ENCODE measurements around the gene PLEKHG1. TPM values are rescaled to one million over a fixed set of nuclear protein-coding genes. Genes with fewer than 3 reads are reported as not detected.

Gene PLEKHG1
- polyA plus RNA-seq, 2 of the 4 experiments (the other 2 are of a cell fraction): 0.17 to 0.93 TPM

DNA sequence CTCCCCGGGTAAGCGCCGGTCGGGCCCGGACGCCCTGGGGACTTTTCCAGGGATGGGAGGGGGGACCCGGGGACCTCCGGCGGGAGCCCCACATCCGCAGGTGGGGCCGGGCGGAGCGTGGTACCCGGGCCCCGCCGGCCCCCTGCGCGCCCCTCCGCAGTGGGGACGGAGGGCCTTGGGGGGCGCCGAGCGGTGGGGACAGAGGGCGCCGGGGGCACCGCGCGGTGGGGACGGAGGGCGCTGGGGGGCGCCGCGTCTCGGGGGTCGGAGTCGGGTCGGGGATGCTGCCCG lies 270 bp downstream of the PLEKHG1 start:
- Histone ChIP-seq H3K27ac (peak overlapping the region; percentile 62 to 79; a peak in 5 of 6 replicates), H3K4me3 (peak overlapping the region; percentile 56), H3K4me2 (peak overlapping the region; percentile 100), H3K4me1 (no peaks in the 10 kb centered on the region; the same call in 2 of the 3 replicates), H3K9me3 (no peaks in the 10 kb centered on the region)
- WGBS (ENCODE audit: missing lambda C conversion rate): no CpG with 5 or more reads among the region's 38 CpGs
- DNase-seq (ENCODE audit: low read depth in 1 of 2, low spot score in 1 of 2): no peak
- ChIA-PET POLR2A (no interaction called here), CTCF (interaction anchor here (0.6 to 0.9 kb wide), 3 partner anchors 10 to 88 kb away, joined by 3 to 5 read pairs (median 3); no protein-coding TSS in a partner anchor)
- FAIRE-seq: no peak
- TF ChIP-seq HOXB13 (CRISPR knock-in tag; IDR thresholded peaks at IDR 0.05; ENCODE audit: low read depth) (no peak), RARB (CRISPR knock-in tag; IDR thresholded peaks at IDR 0.05) (no peak), ESRRA (IDR thresholded peaks at IDR 0.05; ENCODE audit: borderline replicate concordance, low read length) (no peak), HOXB5 (CRISPR knock-in tag; IDR thresholded peaks at IDR 0.05) (no peak), HDAC2 (IDR thresholded peaks at IDR 0.05) (no peak)
- peak in 1 of 2 experiments; percentile 40; a peak in 3 of 6 replicates for ATAC-seq

DNA sequence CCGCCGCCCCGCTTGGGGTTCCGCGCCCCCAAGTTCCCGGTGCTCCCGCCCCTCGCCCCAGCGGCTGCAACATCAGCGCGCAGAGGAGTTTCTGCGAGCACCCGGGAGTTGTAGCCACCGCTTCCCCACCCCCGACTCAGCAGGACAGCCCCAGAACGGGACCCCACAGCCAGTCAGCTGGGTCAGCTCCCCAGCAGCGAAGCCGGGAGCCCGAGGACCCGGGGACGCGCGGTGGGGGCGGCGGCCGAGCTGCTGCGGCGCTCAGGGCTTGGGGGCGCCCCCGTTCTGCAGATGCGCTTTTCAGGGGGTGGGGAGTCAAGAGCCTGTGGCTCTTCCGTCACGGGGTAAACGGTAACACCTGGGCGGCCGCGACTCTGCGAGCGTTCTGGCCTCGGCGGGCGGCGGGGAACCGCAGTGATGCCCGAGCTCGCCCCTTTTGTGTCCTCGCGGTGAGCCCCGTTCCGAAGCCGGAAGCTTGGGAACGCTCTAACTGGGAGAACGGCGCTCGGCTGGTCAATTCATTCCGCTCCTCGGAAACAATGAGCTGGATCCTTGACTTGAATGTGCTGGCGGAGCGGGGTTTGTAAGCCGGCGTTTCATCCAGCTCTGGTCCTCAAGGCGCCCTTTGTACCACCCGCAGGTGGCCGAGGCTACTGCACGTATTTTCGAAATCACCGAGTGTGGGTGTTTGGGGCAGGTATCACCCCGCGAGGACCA lies 774 bp downstream of the PLEKHG1 start:
- POLR2A ChIA-PET: interaction anchor here (0.6 to 1.0 kb wide), 2 partner anchors 8 to 11 kb away, joined by 3 read pairs; no protein-coding TSS in a partner anchor
- FAIRE-seq: no peak
- DNase-seq (ENCODE audit: low read depth in 1 of 2, low spot score in 1 of 2): peak; percentile 63 to 79
- Histone ChIP-seq H3K4me3 (peak overlapping the region; percentile 56), H3K4me2 (peak overlapping the region; percentile 100), H3K4me1 (no peaks in the 10 kb centered on the region; the same call in 2 of the 3 replicates), H3K9me3 (no peaks in the 10 kb centered on the region), H3K27ac (peak overlapping the region; percentile 62 to 79; a peak in 5 of 6 replicates)
- CTCF ChIA-PET: interaction anchor here (0.6 to 1.6 kb wide), 10 partner anchors 10 to 215 kb away, joined by 3 to 6 read pairs (median 3); no protein-coding TSS in a partner anchor
- TF ChIP-seq, protein P1, sequence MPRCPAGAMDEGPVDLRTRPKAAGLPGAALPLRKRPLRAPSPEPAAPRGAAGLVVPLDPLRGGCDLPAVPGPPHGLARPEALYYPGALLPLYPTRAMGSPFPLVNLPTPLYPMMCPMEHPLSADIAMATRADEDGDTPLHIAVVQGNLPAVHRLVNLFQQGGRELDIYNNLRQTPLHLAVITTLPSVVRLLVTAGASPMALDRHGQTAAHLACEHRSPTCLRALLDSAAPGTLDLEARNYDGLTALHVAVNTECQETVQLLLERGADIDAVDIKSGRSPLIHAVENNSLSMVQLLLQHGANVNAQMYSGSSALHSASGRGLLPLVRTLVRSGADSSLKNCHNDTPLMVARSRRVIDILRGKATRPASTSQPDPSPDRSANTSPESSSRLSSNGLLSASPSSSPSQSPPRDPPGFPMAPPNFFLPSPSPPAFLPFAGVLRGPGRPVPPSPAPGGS (IDR thresholded peaks at IDR 0.05): no peak
- TF ChIP-seq CBX8 (IDR thresholded peaks at IDR 0.05) (no peak), POLR2AphosphoS2 (conservative IDR thresholded peaks at IDR 0.05; ENCODE audit: low read length) (no peak), RAD21 (conservative IDR thresholded peaks at IDR 0.05 in 1 of 2, IDR thresholded peaks at IDR 0.05 in 1 of 2) (peak in 1 of 2 experiments; percentile 16; a peak in 1 of 5 replicates), HEYL (CRISPR knock-in tag; IDR thresholded peaks at IDR 0.05) (no peak)
- TF ChIP-seq, protein P2, sequence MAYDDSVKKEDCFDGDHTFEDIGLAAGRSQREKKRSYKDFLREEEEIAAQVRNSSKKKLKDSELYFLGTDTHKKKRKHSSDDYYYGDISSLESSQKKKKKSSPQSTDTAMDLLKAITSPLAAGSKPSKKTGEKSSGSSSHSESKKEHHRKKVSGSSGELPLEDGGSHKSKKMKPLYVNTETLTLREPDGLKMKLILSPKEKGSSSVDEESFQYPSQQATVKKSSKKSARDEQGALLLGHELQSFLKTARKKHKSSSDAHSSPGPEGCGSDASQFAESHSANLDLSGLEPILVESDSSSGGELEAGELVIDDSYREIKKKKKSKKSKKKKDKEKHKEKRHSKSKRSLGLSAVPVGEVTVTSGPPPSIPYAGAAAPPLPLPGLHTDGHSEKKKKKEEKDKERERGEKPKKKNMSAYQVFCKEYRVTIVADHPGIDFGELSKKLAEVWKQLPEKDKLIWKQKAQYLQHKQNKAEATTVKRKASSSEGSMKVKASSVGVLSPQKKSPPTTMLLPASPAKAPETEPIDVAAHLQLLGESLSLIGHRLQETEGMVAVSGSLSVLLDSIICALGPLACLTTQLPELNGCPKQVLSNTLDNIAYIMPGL (CRISPR knock-in tag; IDR thresholded peaks at IDR 0.05; ENCODE audit: borderline replicate concordance): no peak
- TF ChIP-seq, protein P3, sequence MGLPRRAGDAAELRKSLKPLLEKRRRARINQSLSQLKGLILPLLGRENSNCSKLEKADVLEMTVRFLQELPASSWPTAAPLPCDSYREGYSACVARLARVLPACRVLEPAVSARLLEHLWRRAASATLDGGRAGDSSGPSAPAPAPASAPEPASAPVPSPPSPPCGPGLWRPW (IDR thresholded peaks at IDR 0.05): no peak
- 3% methylated on average over 11 of the region's 69 CpGs for WGBS (ENCODE audit: missing lambda C conversion rate)
- ATAC-seq: peak; percentile 90 to 94

DNA sequence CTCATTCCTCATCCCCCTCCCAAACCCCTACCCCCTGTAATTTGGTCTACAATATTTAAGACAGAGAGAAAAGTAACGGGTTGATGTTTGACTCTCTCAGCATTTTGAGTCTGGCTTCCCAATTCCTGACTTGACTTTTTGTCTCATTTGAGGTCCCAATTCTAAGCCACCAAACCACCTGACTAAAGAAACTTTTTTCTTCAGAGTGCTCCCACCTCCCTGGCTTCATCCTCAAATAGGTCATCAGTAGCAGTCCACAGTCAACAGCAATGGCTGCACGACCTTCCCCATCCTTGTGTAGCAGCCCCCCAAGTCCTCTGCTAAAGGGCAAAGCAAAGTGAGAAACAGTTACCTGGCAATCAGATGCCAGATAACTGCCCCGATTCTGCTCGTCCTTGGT lies 1.8 kb downstream of the PLEKHG1 start:
- CTCF ChIA-PET: interaction anchor here (1.2 to 1.6 kb wide), 4 partner anchors 19 to 184 kb away, joined by 3 to 6 read pairs (median 3); no protein-coding TSS in a partner anchor
- no peak overlapping the region for H3K4me3 ChIP-seq
- H3K27ac ChIP-seq: no peak overlapping the region
- H3K4me1 ChIP-seq: no peaks in the 10 kb centered on the region; the same call in 2 of the 3 replicates
- DNase-seq (ENCODE audit: low read depth in 1 of 2, low spot score in 1 of 2) (no peak), ATAC-seq (no peak), FAIRE-seq (no peak)
- no peaks in the 10 kb centered on the region for H3K9me3 ChIP-seq
- WGBS (ENCODE audit: missing lambda C conversion rate): 57% methylated on average over 4 of the region's 4 CpGs
- POLR2A ChIA-PET: no interaction called here
- no peak overlapping the region; the same call in 2 of the 3 replicates for H3K4me2 ChIP-seq
- TF ChIP-seq, protein P3 (IDR thresholded peaks at IDR 0.05): no peak
- TF ChIP-seq HOXA7 (CRISPR knock-in tag; IDR thresholded peaks at IDR 0.05) (no peak), ESRRA (IDR thresholded peaks at IDR 0.05; ENCODE audit: borderline replicate concordance, low read length) (no peak), CHD4 (IDR thresholded peaks at IDR 0.05; ENCODE audit: borderline replicate concordance) (no peak), NR3C1 (IDR thresholded peaks at IDR 0.05) (no peak), NPAS2 (CRISPR knock-in tag; IDR thresholded peaks at IDR 0.05; ENCODE audit: borderline replicate concordance) (no peak), POLR2AphosphoS2 (conservative IDR thresholded peaks at IDR 0.05; ENCODE audit: low read length) (no peak), PHF8 (IDR thresholded peaks at IDR 0.05; ENCODE audit: borderline replicate concordance, low read depth) (no peak), POLR2A (IDR thresholded peaks at IDR 0.05; ENCODE audit: low read length) (no peak), TP53 (CRISPR knock-in tag; IDR thresholded peaks at IDR 0.05) (no peak)
